NCI-H526 (cell line): ENCODE data around the gene PAX5.

Source experiments
- DNase-seq, 2 experiments: peaks; one replicate each; lab custom pipeline; 2025; lab: John Stamatoyannopoulos, UW

The PAX5 gene

DNA sequence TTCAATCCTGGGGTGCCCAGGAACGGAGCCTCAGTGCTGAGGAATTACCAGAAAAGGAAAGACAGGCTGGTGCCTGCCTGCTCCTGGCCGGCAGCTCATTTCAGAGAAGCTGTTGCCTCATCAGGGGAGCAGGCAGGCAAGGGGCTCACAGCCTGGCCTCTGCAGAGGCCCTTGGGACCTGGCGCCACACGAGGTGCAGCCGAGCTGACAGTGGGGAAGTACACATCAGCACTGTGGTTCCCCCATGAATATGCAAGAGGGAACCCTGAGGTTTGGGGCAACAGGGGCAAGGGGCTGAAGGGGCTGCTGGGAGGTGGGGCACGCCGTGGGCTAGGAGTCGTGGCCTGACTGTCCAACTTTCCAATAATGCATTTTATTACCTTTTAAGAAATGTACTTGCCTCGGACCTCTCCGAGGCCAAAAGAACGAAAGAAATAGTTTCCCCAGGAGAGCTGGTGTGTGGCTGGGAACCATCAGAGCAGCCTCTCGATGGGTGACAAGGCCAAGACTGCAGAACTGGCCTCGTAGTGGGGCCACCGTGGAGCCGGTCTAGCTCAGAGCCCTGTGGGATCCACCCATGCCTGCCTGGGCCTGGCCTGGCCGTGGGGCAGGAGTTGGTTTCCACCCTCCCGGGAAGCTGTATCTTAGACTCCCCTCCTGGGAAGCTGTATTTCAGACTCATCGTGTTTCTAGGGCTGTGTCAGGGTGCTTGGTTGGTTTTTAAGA, 198.6 kb downstream of the PAX5 start:
- no peak for DNase-seq

DNA sequence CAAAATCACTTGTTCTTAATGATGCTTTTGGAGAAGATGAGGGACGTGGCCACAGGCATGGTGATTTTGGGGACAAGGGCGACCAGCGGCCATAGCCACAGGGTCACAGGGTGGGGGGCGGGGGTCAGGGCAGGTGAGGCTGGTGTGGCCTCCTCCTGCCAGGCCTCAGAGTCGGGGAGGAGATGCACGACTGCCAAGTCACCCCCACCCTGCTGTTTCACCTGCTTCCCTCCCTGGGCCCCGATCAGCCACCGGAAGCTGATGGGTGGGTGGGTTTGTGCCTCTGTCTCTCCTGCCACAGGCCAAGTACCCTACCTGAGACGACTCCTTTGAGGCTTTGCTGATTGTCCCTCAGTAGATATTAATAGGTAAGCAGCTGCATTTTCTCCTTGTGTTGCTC, 199.3 kb downstream of the PAX5 start:
- DNase-seq = no peak

DNA sequence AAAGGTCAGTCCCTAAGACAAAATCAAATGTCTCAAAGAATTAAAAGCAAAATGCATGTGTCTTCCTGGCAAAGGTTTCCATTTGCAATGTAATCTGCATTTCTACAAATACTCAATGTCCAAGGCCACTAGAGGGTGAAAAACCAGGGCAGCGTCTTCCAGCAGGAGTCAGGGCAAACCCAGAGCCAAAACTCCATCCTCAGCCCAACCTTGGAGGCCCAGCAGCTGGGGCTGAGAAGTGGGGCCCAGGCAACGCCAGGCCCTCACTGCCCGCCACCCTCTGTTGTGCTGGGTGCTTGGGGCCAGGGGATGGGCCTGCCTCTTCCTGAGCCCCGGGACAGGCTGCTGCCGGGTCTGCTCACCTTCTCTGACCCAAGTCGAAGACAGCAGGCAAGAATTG, 200.1 kb downstream of the PAX5 start:
- no peak for DNase-seq

DNA sequence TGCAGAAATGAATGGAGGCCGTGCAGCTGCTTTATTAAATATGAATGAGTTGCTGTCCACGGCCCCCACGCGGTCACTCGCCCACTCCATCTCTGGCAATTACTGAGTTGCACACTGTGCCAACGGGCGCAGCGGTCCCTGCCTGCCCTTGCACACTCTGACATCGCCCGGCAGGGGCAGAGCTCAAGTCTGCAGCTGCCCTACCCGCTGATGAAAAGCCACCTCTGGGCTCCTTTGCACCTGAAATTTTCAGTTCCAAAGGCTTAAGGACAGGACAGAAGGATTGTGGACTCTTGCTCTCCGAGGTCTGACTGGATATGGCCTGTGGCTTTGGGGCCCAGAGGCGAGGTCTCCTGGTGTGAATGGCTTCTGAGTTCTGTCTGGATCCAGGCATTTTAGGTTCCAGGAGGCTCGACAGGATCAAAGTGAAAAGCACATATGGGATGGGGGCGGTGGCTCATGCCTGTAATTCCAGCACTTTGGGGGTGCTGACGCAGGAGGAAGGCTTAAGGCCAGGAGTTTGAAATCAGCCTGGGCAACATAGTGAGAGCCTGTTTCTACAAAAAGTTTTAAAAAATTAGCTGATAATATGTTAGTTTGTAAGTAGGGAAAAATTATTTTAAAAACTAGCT, 201.8 kb downstream of the PAX5 start:
- DNase-seq = peak in 1 of 2 experiments; percentile 13

DNA sequence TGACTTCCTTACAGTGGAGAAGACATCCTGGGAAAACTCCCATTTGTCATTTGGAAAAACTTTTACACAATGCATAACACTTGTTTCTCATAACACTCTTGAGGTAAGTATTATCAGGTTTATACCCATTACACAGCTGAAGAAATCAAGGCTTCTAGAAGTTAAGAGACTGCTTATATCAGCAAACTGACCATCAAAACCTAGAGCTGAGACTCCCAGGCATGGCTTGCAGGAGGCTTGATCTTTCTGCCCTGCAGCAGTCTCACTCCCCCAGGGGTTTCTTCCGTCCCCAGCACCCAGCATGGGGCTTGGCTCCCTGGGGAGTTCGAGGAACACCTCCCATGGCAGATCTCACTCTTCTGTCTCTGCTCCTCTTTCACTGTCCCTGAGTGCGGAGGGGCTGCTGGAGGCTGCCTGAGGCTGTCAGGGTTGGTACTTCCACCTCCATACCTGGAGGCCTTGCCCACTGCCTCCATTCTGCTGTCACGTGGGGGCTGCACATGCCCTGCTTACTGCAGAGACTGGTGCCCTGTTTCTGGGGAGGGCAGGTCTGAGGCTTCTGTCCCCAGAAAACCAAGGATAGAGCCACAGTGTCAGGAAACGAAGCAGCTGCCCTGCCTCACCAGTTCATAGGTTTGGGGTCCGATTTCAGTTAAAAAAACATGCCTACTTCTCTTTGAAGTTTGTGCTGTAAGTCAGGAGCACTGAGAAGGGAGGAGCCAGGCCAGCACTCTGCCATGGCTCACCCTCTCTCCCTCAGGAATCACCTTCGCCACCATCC, 202.5 kb downstream of the PAX5 start:
- no peak for DNase-seq

DNA sequence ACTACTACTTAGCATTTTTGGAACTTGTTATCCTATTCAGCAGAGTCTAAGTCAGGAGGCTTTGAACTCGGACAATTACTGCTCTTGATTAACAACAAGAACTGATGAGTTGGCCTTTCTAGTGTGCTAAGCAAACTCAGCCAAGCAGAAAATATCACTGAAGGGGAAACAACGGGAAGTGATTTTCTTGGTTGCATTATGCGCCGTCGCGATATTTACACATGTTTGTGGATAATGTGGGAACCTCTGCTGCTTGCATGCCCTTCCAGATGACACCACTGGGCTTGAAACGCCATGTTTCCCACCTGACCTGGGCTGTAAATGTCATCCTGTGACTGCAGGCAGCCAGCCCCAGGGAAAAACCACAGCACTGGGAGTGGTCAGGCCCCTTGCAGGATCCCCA, 205.5 kb downstream of the PAX5 start:
- no peak for DNase-seq

DNA sequence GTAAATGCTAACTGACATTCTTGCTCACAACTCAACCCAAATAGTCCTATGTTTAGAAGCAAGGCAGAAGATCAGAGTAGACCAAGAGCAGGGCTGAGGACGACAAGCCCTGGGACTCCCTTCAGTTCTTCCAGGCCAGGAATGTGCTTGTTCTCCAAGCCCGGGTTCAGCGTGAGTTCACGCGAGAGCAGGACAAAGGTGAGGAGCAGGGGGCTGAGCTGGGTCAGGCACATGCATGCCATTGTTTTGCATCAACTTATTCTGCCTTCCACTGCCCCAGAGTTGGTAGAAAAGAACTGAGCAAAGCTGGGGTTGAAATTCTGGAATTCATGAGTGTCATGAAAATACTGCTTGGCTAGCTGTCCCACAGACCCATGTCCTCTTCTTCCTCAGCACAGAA, 206.5 kb downstream of the PAX5 start:
- DNase-seq = no peak

DNA sequence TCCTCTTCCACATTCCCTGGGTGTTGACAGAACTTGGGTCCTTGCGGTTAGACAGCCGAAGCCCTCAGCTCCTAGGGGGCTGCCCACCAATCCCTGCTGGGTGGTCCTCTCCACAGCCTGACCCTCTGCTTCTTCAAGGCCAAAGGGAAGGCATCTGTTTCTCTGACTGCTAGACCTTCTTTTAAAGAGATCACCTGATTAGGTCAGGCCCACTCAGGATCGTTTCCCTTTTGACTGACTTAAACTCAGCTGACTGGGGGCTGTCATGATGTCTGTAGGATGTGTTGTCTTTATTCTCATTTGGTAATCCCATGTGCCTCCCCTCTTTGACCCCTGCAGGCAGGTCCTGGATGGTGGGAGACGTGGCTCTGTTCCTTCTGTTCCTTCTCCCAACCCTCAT, 207.5 kb downstream of the PAX5 start:
- no peak for DNase-seq

DNA sequence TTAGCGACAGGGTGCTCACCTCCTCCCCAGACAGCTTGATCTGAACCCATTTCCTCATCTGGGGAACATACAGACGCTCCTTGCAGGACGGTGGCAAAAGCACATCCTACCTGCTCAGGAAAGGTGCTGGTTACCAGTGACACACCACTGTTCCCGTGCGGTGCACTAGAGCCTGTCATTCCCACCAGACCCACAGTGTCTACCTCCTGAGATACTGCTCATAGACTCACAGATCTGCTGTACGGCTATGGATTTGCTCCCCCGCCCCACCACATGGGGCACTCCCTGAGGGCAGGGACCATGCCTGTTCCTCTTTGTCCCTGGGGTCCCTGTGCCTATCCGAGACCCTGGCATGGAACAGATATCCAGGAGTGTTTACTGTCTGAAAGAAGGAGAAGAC, 208.9 kb downstream of the PAX5 start:
- DNase-seq = no peak

DNA sequence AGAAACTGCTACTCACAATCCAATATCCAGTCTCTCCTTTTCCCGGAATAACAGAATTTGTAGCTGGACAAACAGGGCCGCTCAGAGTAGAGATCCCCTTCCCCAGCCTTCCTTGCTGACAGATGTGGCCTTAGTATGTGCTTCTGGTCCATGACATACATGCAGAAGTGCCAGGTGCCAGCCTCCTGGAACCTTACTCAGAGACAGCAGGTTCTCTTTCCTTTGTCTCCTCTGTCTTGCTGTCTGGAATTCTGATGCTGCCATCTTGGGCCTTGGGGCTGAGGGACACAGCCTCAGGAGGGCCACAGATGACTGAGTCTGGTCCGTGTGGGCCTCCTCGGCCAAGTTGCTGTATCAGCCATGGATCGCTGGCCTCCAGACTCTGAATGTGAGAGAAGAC, 210.1 kb downstream of the PAX5 start:
- DNase-seq = no peak

DNA sequence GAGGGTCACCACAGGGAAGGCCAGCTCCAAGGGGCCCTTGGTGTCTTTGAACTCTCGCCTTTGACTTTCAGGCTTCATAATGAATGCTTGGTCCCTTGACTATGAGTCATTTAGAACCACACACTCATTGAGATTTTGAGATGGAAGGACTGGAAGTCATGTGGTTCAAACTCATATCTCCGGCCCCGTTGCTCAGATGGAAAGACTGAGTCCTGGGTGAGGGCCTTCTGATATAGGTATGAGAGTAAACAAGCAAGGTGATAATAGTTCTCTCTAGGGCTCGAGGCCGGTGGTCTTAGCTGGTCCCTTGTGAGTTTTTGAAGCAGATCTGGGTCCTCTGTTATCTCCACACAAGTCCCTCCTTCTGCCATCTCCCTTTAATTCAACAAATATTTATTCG, 210.6 kb downstream of the PAX5 start:
- DNase-seq = no peak

DNA sequence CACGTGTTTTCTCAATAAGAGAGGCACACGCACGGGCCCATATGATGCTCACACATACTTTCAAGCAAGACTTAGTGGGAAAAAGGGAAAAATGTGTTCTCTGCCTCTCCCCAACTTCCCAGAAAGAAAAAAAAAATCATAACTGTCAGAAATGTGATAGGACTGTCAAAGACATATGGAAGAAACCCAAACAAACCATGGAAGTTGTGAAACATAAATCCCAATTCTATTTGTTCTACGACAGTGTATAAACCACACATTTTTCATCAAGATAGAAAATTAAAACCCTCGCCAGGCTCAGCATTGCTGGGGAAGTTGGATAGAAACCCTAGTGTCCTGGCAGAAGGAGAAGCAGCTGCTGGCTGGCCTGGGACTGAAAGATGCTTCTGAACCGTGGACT, 211.9 kb downstream of the PAX5 start:
- DNase-seq = no peak

DNA sequence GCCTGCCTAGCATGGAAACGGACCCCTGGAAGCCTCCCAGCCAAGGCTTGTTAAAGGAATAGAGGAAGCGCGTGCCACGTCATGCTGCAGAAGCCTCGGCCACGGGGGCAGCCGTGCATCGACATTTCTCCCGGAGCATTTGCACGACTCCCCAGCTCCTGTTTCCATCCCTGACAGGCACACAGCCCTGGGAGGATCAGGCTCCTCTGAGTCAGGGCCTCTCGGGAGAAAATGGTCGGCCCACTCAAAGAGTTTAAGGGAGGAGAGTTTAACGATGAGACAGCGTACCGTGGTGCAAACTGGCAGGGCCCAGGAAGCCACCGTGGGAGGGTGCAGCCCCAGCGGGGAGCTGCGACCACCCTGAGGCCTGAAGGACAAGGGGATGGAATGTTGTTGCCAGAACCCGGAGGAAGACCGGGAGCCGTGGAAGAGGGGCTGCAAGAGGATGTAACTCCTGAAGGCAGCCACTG, 213.6 kb downstream of the PAX5 start:
- DNase-seq = no peak

DNA sequence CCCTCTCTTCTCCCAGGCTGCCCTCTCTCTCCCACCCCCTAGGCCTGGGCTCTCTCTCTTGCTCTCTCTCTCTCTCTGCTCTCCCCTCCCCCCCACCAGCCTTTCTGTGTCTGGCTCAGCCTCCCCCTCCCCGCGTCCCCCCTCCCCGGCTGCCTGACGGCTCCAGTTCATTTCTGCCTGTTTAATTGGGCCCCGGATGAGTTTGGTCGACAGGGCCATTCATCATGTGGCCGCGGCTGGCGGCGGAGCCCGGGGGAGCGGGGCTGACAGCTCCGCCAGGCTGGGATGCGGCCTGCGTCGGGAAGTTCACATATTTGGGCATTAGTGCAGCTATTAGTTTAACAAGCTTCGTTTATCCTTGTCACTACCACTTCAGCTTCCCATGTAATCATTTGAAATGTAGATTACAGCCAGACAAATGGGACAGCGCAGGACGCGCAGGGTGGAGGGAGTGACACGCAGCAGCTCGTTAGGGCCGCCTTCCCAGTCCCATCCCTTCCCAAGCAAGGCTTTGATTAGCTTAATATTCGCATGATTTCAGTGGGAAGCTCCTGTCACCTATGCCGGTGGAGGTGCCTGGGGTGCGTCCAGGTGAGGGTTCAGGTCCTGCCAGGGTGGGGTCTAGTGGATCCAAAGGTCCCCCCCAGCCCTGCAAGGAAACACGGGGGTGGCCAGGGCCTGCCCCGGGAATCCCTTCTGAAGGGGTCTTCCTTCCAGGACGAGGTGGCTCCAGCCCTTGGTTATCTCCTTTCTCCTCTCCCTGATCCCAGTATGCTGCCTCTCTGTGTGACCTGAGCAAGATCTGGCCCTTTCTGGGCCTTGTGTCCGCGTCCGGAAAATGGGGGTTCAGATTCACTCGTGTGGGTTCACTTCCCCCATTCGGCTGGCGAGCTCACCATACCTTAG, 214.8 kb downstream of the PAX5 start:
- peak; percentile 4 to 39 for DNase-seq

DNA sequence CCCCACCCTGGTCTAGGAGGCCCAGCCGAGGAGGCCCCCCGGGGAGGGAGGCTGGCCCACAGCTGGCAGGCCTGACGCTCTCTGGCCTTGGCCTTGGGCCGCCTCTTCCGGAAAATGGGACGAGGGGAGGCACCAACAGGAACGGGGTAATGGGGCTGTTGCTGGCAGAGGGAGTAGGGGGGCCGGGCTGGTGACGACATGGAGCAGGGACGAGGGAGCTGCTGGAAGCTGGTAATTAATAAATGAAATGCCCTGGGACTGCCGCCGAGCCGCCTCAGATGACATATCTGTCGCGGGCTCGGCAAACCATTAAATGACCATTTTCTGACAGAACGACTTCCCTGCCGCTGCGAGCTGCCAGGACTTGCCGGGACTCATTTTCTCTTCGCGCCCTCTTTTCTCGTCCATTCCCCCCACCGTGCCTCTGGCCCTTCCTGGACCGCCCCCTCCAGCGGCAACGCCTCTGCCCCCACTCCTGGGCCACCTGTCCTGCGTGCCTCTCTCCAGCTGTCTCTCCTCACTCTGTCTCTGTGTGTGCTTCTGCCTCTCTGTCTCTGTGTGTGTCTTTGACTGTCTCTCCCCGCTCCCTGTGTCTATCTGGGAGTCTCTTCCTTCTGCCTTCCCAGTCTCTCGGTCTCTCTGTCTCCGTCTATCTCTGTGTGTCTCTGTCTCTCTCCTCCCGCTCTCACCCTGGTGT, 215.7 kb downstream of the PAX5 start:
- DNase-seq = no peak

DNA sequence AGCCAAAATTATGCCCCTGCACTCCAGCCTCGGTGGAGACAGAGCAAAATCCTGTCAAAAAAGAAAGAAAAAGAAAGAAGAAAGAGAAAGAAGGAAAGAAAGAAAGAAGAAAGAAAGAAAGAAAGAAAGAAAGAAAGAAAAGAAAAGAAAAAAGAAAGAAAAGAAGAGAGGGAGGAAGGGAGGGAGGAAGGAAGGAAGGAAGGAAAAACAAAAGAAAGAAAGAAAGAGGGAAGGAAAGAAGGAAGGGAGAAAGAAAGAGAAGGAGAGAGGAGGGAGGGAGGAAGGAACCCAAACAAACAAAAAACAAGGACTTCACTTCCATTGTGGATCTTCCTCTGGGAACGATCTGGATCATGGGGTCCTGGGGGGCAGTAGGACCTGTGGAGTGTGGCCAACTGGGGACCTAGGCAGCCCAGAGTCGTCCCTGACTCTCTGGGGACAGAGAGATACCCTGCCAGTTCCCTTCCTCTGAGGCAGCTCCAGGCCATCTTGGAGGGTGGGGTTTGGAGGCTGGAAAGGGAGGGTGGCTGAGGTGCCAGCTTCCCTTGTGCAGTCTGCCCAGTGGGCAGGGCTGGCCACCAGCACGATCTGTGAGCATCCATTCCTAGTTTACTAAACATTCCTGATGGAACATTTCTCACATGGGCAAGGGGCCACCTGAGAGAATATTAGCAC, 216.8 kb downstream of the PAX5 start:
- no peak for DNase-seq

DNA sequence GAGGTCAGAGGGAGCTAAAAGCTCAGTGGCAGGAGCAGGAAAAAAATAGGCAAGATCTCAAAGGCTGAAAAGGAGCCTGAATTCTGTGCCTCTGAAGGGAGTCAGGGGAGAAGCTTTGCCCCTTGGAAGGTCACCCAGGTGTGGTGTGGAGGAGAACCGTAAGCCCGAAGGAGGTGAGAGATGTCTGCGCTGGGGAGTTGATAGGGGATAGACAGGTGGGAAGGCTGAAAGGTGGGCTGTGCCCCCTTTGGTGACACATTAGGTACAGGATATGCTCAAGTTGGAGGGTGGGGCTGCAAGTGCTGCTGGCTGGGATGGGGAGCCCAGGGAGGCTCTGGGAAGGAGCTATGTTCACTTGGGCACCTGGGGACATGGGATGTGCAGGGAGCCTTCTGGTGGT, 217.7 kb downstream of the PAX5 start:
- DNase-seq = no peak

DNA sequence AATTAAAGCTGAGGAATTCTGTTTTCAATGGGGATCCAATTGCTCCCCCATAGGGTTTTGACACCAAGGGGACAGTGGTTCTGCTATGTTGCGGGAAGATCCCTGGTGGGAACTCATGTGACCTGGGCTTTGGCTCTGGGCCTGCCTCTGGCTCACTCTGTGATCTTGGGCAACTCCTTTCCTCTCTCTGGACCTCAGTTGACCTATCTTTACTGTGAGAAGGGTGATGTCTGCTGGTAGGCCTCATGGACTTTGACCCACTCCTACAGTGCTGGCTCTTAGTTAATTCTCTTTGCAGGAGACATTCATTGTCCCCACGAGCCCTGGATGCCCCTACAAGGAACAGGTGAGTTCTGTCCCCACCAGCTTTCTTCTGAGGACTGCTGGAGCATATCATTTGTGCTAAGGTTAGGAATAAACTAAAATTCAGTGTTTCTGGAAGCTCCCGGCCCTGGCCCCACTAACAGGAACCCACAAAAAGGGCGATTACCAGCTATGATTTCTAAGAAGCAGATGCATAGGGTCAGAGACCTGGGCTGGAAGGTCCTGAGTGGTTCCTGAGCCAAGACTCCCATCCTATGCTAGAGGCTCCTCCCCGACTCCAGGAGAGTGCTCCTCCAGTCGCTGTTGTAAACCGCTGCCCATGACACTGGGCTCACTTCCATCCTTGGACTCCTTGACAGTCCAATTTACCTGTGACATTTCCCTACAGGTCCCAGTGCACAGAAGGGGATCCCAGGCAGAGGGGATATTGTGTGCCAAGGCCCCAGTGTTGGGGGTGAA, 218.3 kb downstream of the PAX5 start:
- DNase-seq = no peak

DNA sequence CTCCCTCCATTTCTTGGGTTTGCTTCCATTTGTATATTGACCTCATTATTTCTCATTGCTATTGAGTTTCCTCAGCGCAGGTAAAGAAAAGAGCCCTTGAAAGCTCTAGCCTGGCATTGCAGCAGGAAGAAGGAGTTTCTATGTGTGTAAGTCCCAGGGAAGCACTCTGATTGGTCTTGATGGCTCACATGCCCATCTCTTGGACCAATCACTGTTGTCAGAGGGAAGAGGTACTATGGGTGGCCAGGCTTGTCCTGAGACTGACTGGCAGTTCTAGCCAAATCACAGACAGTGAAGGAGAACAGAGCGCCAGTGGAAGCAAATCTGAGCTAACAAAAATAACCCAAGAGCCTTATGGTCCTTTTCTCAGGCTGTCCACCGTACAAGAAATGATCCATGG, 219.0 kb downstream of the PAX5 start:
- no peak for DNase-seq

DNA sequence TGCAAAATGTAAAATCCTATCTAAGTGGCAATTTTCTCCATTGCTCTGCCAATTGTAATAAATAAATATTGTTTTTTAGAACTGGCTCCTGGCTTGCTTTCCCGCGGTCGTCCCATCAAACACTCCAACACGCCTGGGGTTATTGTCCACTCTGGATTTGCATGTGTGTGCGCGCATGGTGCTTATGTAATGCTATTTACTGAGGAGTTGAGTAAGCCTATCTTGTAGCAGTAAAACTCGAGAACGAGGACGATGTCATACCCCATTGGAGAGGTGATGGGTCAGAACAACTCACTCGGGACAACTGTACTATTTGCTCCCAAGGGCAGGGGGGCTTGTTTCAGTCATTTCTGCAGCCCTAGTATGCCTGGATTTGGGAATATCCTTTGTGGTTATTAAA, 220.9 kb downstream of the PAX5 start:
- peak; percentile 20 to 69 for DNase-seq
